SK-N-SH treated with all-trans-retinoic acid at 6 μM for 48 hours (cell line): ENCODE results near the gene ETAA1.

Experiments used
- CSDC2 ChIP-seq: fragments of 250-450 bp; sonication (Bioruptor Pico); IDR thresholded peaks from 2 replicates; pipeline ENCODE4 v1.5.0; 2020; ENCODE audit warnings: mild to moderate bottlenecking, moderate library complexity
- PPARA ChIP-seq: fragments of 250-450 bp; sonication (Bioruptor Pico); IDR thresholded peaks from 2 replicates; pipeline ENCODE4 v1.5.0; 2020; ENCODE audit warnings: mild to moderate bottlenecking, borderline replicate concordance

GRCh38 chr2:67416136-67416535, 19.0 kb downstream of the ETAA1 start:
- TF ChIP-seq PPARA (CRISPR knock-in tag): no peak
- no peak for TF ChIP-seq CSDC2 (CRISPR knock-in tag)
